NAMALWA (cell line): Measurements from ENCODE around the gene ST6GAL1.
A peak's percentile ranks its signal among the peaks of the same experiment; 100 is the strongest.

ENCODE experiments used
- DNase-seq: peaks from one replicate; pipeline ENCODE4 v3.0.0-alpha.2; 2015; ENCODE audit warnings: low spot score

Gene ST6GAL1

DNA sequence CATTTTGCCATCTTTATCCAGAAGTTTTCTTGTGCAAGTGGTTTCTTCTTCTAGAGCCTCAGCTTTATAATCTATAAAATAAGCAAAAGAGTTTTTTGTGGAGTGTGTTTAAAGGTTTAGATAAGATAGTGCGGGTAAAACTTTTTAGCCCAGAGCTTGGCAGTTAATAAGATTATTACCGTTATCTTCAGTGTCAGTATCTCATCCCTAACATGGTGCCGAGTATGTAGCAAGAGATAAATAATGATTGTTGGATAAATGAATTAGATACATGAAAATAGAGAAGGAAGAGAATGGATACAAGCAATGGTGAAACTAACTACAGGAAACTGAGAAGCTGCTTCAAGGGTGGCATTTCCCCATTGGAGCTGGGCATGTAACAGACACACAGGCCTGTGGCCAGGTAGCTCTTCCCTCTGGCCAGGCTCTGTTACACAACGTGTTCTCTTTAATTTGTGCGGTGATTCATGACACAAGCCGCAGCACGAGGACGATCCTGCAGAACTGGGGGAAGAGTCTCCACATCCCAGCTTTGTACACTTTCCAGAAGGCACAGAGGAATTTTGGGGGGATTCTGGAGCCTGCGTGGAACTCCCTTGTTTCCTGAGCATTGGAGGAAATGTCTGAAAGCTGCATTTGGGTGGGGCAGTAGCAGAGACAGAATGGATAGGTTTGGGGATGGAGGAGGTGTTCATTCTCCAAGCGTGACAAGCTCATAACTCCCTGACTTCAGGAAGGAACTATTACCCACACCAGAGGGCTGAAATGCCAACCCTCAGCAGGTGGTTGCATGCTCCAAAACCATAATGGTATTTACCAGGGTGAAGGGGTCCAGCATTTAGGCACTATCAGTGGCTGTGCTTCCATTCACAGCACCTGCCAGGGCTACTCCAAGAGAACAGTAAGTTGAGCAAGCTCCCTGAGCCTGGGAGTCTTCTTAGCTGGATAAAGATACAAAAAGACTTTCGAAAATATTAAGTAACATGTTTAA lies 14.2 kb upstream of the ST6GAL1 start:
- no peak for DNase-seq

- no peak for DNase-seq
These were observed 12.6 kb upstream of the ST6GAL1 start for GRCh38 chr3:186917512-186918312.

DNA sequence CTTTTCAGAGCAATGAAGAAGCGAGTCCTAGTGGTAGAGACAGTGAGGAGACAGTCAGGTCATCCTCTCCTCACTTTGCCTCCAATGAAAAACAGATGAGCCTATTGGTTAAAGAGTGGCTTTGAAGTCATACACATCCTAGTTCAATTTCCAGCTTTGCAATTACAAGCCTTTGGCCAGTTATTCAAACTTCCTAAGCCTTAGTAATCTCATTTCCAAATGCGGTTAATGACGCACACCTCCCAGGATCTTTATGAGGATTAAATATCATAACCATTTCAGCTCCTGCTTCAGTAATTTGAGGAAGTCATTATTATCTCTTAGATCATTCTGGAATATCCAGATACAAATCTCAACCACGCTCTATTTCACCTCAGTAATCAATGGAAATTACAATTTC lies 10.0 kb upstream of the ST6GAL1 start:
- DNase-seq: no peak

DNA sequence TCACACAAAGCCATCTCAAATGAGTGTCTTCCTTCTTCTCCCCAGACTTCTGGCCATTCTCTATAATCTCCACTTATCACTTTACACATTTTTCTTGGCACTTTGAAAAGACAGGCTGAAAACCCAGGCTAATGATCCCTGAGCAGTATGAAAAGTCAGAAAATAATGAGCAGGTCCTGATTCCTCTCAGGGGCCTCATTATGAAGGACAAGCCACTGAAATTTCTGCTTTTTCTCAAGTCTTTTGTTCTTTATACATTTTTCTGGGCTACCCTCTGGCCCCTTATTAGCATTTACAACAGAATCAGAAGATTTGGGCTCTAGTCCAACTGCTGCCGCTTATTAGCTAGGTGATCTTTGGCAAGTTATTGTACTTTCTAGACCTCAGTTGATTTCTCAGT lies 9.5 kb upstream of the ST6GAL1 start:
- no peak for DNase-seq

DNA sequence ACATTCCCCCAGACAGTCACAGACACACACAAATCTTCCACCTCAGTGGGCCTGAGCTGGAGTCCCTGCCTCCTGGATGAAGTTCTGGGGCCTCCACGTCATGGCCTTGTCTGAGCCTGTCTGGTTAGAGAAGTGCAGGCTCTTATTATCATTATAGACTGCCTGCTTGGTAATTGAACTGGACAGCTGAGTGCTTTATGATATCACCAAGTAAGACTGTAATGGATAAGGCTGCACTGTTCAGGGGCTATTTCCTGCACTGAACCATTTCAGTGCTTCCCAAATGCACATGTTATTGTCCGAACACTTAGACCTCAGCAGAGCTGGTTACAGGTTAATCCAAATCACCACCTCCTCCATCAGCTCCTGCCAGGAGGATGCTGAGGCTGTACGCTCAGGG lies 8.7 kb upstream of the ST6GAL1 start:
- DNase-seq: no peak

- no peak for DNase-seq
These were observed 8.1 kb upstream of the ST6GAL1 start for GRCh38 chr3:186922224-186922623.

- no peak for DNase-seq
These were observed 7.5 kb upstream of the ST6GAL1 start for GRCh38 chr3:186922790-186923189.

- no peak for DNase-seq
These were observed 7.1 kb upstream of the ST6GAL1 start for GRCh38 chr3:186923241-186923640.

GRCh38 chr3:186925826-186926225 lies 4.5 kb upstream of the ST6GAL1 start:
- DNase-seq: no peak

GRCh38 chr3:186929186-186929585 lies 1.1 kb upstream of the ST6GAL1 start:
- no peak for DNase-seq

DNA sequence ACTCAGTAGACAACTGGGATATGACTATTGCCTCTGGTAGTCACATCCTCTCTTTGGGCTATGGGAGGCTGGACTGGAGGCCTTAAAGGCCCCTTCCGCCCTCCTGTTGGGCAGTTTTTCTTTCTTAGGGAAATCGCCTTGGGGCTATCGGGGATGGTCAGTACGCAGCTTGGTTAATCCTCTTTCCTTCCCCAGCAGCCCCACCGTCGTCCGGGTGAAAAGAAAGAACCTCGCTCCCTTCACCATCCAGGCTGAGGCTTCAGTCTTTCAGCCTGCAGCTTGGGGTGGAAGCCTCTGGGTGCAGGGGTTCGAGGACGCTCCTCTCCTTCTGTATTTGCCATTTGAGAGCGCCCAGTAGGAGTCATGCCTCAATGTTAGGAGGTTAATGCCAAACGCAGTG lies 641 bp upstream of the ST6GAL1 start:
- DNase-seq: no peak

GRCh38 chr3:186930641-186931531 lies 560 bp downstream of the ST6GAL1 start:
- DNase-seq: peak; percentile 91

- peak; percentile 67 for DNase-seq
These were observed 1.4 kb downstream of the ST6GAL1 start for GRCh38 chr3:186931532-186932280.

DNA sequence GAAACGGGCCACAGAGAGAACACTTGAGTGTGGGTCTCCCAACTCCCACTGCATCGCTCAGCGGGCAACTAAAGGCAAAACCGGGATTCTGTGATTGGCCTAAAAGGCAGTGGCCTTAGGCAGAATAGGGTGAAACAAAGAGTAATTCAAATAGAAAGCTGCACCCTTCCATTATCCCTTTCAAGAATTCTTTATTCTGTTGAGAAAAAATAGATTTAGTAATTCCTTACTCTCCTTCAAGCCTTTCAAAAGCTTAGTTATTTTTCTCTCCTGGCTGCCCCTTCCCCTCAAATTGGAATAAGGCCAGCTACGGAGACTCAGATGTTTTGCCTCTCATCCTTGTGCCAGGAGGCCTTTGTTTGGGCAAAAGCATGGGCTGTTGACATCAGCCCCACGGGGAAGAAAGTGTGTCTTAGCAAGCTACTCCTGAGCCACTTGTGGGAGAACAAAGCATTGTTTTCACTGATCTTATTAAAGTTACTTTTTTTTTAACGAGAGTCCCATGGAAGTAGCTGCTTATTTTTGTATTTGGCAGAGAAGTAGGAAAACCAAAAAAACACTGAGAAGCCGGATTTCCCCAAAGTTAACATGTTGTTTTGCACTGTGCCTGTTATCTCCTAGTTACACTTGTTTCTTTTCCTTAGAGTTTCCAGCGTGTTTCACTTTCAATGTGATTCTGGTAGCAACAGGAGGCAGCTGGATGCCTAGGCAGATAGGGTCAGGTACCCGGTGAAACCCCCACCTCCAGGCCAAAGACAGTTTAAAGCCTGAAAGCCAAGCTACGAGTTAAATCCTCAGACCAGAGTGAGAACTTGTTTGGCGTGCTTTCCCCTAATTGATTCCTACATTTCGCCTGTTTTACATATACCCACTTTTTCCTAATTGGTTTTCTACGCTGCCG lies 2.2 kb downstream of the ST6GAL1 start:
- no peak for DNase-seq

DNA sequence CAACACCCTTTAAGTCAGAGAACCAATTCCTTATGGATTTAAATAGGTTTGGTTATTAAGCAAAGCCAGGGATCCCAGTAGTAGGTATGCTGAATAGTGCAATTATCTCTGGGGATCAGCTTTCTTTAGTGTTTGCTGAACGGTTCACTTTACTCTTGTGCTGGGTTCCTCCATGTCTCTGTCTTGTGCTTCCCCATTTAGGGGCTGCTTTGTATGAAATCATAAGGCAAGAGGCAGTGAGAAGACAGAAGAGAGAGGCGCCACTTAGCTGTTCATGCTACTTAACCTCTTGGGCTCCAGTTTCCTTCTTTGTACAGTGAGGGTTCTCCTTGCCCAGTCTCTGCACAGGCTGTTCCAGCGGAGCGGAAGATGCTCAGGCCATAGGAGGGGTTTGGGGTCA lies 3.5 kb downstream of the ST6GAL1 start:
- no peak for DNase-seq

GRCh38 chr3:186935133-186935532 lies 4.8 kb downstream of the ST6GAL1 start:
- DNase-seq: no peak

DNA sequence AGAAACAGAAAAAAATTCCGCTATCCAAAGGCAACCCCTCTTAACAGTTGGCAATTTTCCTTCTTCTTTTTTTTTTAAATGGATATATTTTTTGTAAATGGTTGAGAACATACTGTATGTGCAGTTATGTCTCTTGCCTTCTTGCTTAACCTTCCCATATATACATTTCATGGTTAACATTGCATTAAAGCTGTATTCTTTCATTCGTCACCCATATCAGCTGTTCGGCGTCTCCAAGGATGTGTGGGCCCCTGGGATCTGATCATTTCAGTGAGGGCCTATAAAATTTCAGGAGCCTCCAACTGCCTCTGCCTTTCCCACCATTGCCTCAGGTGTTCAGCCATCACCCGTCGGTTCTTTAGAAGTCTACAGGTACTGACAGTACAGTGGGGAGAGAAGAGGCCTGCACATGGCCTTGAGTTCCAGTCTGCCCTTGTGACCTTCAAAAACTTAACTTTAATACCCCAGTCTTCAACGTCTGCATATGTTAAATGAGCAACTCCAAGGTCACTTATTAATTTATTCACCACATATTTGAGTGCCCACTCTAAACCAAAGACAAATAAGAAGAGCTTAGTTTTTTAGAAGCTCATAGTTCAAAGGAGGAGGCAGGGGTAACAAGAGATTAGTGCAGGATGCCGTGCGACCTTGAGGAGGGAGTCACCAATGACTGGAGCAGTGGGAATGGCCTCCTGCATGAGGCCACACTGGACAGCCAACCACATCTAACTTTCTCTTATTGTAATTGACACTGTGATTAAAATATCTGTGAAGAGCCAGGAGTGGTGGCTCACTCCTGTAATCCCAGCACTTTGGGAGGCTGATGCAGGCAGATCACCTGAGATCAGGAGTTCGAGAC lies 6.9 kb downstream of the ST6GAL1 start:
- no peak for DNase-seq

- no peak for DNase-seq
These were observed 8.4 kb downstream of the ST6GAL1 start for GRCh38 chr3:186938716-186939115.

GRCh38 chr3:186939536-186939935 lies 9.2 kb downstream of the ST6GAL1 start:
- no peak for DNase-seq
